ENCODE results near the gene APLNR. TPM values are rescaled to one million over a fixed set of nuclear protein-coding genes. Genes with fewer than 3 reads are reported as not detected.

The APLNR gene
- total RNA-seq, 2 donors from 2014 or later: 14.6 to 20.8 TPM

DNA sequence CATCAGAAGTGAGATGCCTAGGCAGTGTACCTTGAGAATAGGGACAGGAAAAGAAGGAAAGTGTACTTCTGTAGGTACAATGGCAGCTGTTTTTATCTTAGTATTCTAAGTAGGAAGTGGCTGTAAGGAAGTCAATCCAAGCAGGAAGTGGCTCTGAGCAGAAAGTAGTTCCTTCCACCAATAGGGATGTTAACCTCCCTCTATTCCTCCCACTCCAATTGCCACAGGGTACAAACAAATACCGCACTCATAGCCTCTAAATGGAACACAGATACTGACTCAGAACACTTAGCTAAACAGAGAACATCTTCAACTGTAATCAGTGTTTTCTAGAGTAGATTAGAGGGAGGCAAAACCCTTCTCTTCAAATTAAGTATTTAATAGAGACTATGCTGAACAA lies 44.7 kb downstream of the APLNR start:
- no peak for DNase-seq (ENCODE audit: low spot score)
- intact Hi-C loops (cut with DNase I): no loop called here

DNA sequence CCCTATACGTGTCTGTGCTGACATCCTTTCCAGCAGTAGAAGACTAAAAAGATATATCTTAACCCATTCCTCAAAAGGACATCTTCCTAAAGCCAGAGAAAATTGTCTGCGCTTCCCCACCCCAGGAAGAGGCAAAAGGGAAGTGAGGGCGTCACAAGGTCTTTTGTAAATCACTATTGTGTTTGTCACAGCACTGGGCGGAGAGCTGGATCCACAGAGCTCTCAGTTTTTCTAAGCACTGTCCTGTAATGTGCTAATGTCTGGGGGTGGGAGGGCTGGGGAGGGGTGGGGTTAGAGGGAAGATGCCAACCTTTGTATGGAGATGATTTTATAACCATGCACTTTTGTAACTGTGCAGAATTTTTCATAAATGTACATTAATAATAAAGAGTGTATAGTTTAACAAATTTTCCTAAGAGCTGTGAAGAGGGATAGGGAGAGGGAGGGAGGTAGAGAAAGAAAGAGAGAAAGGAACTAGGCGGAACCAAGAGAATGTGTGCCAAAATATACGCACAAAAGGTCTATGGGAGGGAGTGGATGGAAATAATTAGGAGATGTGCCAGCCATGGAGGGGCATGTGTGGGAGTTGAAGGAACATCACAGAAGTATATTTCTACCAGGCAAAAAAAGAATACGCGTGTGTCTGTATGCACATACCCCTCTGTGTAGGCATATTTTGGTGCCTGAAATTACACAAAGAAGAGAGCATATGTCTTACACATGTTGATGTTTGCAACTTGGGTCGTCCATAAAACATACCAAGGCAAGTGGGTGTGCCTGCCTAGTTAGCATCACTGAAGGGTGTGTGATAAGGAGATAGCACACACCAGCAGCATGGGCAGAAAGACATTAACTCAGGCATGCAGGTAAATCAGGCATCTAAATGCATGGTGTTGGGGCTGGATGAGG lies 45.5 kb downstream of the APLNR start:
- DNase-seq (ENCODE audit: low spot score): no peak
- intact Hi-C loops (cut with DNase I): no loop called here

DNA sequence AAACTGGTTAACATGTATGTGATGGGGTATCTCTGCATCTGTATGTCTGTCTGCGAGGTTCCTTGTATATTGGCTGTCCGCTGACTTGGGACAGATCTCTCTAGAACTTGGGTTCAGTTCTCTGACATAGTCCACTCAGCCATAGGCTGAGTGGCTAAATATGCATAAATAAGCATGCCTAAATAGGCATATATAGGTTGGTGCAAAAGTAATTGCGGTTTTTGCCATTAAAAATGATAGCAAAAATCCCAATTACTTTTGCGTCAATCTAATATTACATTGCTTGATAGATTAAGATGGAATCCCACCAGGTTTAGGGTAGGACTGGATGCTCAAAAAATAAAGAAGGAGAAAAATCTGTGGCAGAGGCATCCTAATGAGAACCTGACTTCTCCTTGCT lies 46.5 kb downstream of the APLNR start:
- no peak for DNase-seq (ENCODE audit: low spot score)
- intact Hi-C loops (cut with DNase I): no loop called here

Other genes with a start within 250 kb of the APLNR start
- not detected for gene OR5AK2, start 248.3 kb downstream of the APLNR start, total RNA-seq
- not detected for gene LRRC55, start 55.3 kb downstream of the APLNR start, total RNA-seq
- 100 to 1,000 TPM; 175 to 185 TPM for gene TNKS1BP1, start 87.7 kb upstream of the APLNR start, total RNA-seq
- gene SSRP1, start 98.6 kb upstream of the APLNR start, total RNA-seq: 10 to 100 TPM; 41.6 to 54.4 TPM
- not detected for gene P2RX3, start 101.1 kb upstream of the APLNR start, total RNA-seq
- not detected for gene PRG3, start 143.9 kb upstream of the APLNR start, total RNA-seq
- under 1 TPM; 0.52 to 0.88 TPM for gene PRG2, start 153.4 kb upstream of the APLNR start, total RNA-seq
- gene SLC43A3, start 189.9 kb upstream of the APLNR start, total RNA-seq: 10 to 100 TPM; 72.6 to 84.7 TPM
- 1 to 10 TPM; 2.0 to 2.9 TPM for gene RTN4RL2, start 223.3 kb upstream of the APLNR start, total RNA-seq

All from posterior vena cava (tissue), 2 donors.